NT2/D1 (cell line): ENCODE data around the gene ZNF730.
"Not testable (repeated sequence)": the region's sequence is repeated elsewhere in the genome, so short reads cannot be mapped to it uniquely, and the experiment has no call there.

ENCODE experiments used
- DNase-seq: peaks from one replicate; pipeline ENCODE4 v3.0.0-alpha.2; 2011; ENCODE audit warnings: low read depth, low spot score
- H3K27me3 ChIP-seq: 2 replicates; pipeline ENCODE4 v1.6.0; 2011; ENCODE audit warnings: mild to moderate bottlenecking; ENCODE audit not compliant: insufficient read length, insufficient read depth
- H3K36me3 ChIP-seq: 2 replicates; pipeline ENCODE4 v1.6.1; 2011; ENCODE audit warnings: mild to moderate bottlenecking, low read length, mixed read lengths; ENCODE audit not compliant: insufficient read depth, insufficient read length
- H3K4me1 ChIP-seq: 2 replicates; pipeline ENCODE4 v1.5.1; 2011; ENCODE audit not compliant: insufficient read depth, insufficient read length
- H3K4me3 ChIP-seq: 2 replicates; pipeline ENCODE4 v1.5.1; 2011; ENCODE audit warnings: low read depth; ENCODE audit not compliant: insufficient read length
- H3K9ac ChIP-seq: 2 replicates; pipeline ENCODE4 v1.6.0; 2011; ENCODE audit warnings: low read depth; ENCODE audit not compliant: insufficient read length
- H3K9me3 ChIP-seq: 2 replicates; pipeline ENCODE4 v1.5.1; 2011; ENCODE audit warnings: mild to moderate bottlenecking, low read length; ENCODE audit not compliant: insufficient read depth
- SUZ12 ChIP-seq: IDR thresholded peaks from 2 replicates; pipeline ENCODE4 v1.6.1; 2011; ENCODE audit not compliant: insufficient read length, insufficient read depth; ENCODE audit errors: extremely low read depth
- YY1 ChIP-seq: IDR thresholded peaks from 2 replicates; pipeline ENCODE4 v1.6.1; 2011; ENCODE audit not compliant: insufficient read length, insufficient read depth
- ZNF274 ChIP-seq: IDR thresholded peaks from 2 replicates; pipeline ENCODE4 v1.6.1; 2011; ENCODE audit warnings: mild to moderate bottlenecking, low read depth, low read length

ZNF730 gene

DNA sequence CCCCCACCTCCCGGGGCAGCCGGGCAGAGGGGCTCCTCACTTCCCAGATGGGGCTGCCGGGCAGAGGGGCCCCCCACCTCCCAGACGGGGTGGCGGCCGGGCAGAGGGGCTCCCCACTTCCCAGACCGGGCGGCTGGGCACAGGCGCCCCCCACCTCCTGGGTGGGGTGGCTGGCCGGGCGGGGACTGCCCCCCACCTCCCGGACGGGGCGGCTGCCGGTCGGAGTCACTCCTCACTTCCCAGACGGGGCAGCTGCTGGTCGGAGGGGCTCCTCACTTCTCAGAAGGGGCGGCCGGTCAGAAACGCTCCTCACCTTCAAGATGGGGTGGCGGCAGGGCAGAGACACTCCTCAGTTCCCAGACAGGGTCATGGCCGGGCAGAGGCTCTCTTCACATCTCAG lies 43.9 kb downstream of the ZNF730 start:
- no peak overlapping the region for H3K4me3 ChIP-seq
- TF ChIP-seq ZNF274 (no peak), YY1 (no peak), SUZ12 (no peak)
- H3K27me3 ChIP-seq = no peaks in the 10 kb centered on the region
- H3K9ac ChIP-seq = no peak overlapping the region
- no peaks in the 10 kb centered on the region for H3K36me3 ChIP-seq
- DNase-seq = no peak
- peaks cover 48% of the 10 kb centered on the region for H3K9me3 ChIP-seq
- H3K4me1 ChIP-seq = no peaks in the 10 kb centered on the region

DNA sequence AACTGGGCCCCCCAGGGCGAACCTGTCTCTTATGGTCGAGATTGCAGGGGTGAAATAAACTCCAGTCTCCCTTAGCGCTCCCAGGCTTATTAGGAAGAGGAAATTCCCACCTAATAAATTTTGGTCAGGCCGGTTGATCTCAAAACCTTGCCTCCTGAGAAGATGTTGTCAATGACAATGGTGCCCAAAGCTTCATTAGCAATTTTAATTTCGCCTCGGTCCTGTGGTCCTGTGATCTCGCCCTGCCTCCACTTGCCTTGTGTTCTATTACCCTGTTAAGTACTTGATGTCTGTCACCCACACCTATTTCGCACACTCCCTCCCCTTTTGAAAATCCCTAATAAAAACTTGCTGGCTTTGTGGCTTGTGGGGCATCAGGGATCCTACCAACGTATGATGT lies 51.5 kb downstream of the ZNF730 start:
- not testable (repeated sequence) for H3K4me3 ChIP-seq, H3K4me1 ChIP-seq, H3K27me3 ChIP-seq, H3K36me3 ChIP-seq, H3K9ac ChIP-seq
- peaks cover 35% of the 10 kb centered on the region for H3K9me3 ChIP-seq
- peak; percentile 49 for DNase-seq

DNA sequence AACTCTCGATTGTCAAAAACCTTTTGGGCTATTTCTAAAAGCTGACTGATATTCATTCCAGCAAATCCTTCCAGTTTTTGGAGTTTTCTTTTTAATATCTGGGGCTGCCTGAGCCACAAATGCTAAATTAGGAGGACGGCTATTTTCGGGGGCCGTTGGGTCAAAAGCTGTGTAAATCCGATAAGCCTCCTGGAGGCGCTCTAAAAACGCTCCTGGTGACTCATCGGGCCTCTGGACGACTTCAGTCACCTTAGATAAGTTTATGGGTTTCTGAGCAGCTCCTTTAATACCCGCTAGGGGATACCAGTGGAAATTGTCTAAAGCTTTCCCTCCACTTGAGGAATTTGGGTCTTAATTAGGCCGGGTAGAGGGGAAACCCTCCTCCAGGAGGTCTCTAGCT lies 66.4 kb downstream of the ZNF730 start:
- DNase-seq = no peak
- Histone ChIP-seq H3K27me3 (no peaks in the 10 kb centered on the region), H3K9me3 (no peaks in the 10 kb centered on the region), H3K4me1 (no peaks in the 10 kb centered on the region), H3K9ac (no peak overlapping the region), H3K36me3 (no peaks in the 10 kb centered on the region), H3K4me3 (no peak overlapping the region)
- TF ChIP-seq SUZ12 (no peak), ZNF274 (no peak), YY1 (no peak)

GRCh38 chr19:23190341-23190740 lies 73.5 kb downstream of the ZNF730 start:
- H3K9ac ChIP-seq = no peak overlapping the region
- no peak for DNase-seq
- H3K36me3 ChIP-seq = no peaks in the 10 kb centered on the region
- no peak overlapping the region for H3K4me3 ChIP-seq
- no peaks in the 10 kb centered on the region for H3K27me3 ChIP-seq
- no peaks in the 10 kb centered on the region for H3K4me1 ChIP-seq
- TF ChIP-seq YY1 (no peak), ZNF274 (no peak), SUZ12 (no peak)
- no peaks in the 10 kb centered on the region; the same call in 1 of the 2 replicates for H3K9me3 ChIP-seq
